CD14-positive monocyte (primary cell): ENCODE results near the gene PAWR. TPM values are rescaled to one million over a fixed set of nuclear protein-coding genes. Genes with fewer than 3 reads are reported as not detected.

ENCODE experiments used
- DNase-seq, 3 donors: peaks; one replicate each; pipeline ENCODE4 v3.0.0-alpha.2; 2011 to 2022
- H2AFZ ChIP-seq: 2 replicates; pipeline ENCODE4 v1.6.0; 2012; ENCODE audit warnings: mild to moderate bottlenecking, low read depth, low read length, inconsistent platforms; ENCODE audit not compliant: insufficient read depth, poor library complexity, severe bottlenecking
- H3K27ac ChIP-seq, 2 donors: 1 replicate in 1 of 2; 2 replicates in 1 of 2; pipeline ENCODE4 v1.5.1; 2012 to 2013; ENCODE audit warnings: low read length in 2 of 2, control low read depth in 1 of 2, inconsistent platforms in 1 of 2, low read depth in 1 of 2, mild to moderate bottlenecking in 1 of 2
- H3K27me3 ChIP-seq, 2 donors: one replicate each; pipeline versions ENCODE4 v1.6.0 to v1.6.1; 2011 to 2013; ENCODE audit warnings: low read length in 2 of 2; ENCODE audit not compliant: control insufficient read depth in 2 of 2, insufficient read depth in 2 of 2
- H3K36me3 ChIP-seq, 2 donors: replicated peaks in 1 of 2; 1 replicate in 1 of 2; 2 replicates in 1 of 2; pipeline versions ENCODE4 v1.5.1 to v1.6.1; 2012 to 2013; ENCODE audit warnings: low read length in 2 of 2, control low read depth in 1 of 2, inconsistent platforms in 1 of 2, mild to moderate bottlenecking in 1 of 2; ENCODE audit not compliant: insufficient read depth in 2 of 2, control insufficient read depth in 1 of 2
- H3K4me1 ChIP-seq, 2 donors: 1 replicate in 1 of 2; 2 replicates in 1 of 2; pipeline versions ENCODE4 v1.5.1 to v1.6.1; 2012 to 2013; ENCODE audit warnings: low read length in 2 of 2, control low read depth in 1 of 2, inconsistent platforms in 1 of 2, mild to moderate bottlenecking in 1 of 2, moderate library complexity in 1 of 2; ENCODE audit not compliant: insufficient read depth in 2 of 2, control insufficient read depth in 1 of 2
- H3K4me2 ChIP-seq: replicated peaks from 2 replicates; pipeline ENCODE3; 2012; ENCODE audit warnings: low read length, moderate library complexity, mild to moderate bottlenecking; ENCODE audit not compliant: poor library complexity, severe bottlenecking; ENCODE audit errors: extremely low read depth
- H3K4me3 ChIP-seq, 3 experiments: fragments of 200-600 bp in 1 of 3; sonication (generic) in 1 of 3; replicated peaks in 1 of 3; 1 replicate in 2 of 3; 2 replicates in 1 of 3; pipeline ENCODE4 v1.5.1; 2011 to 2013; ENCODE audit warnings: low read length in 3 of 3, mild to moderate bottlenecking in 3 of 3, control low read depth in 2 of 3, low read depth in 2 of 3, inconsistent platforms in 1 of 3, moderate library complexity in 1 of 3
- H3K79me2 ChIP-seq: 2 replicates; pipeline ENCODE4 v1.6.0; 2012; ENCODE audit warnings: mild to moderate bottlenecking, control low read depth, inconsistent platforms, low read length, moderate library complexity; ENCODE audit not compliant: insufficient read depth
- H3K9ac ChIP-seq: 2 replicates; pipeline ENCODE4 v1.6.0; 2017; ENCODE audit warnings: low read length, mild to moderate bottlenecking; ENCODE audit not compliant: insufficient read depth, poor library complexity, severe bottlenecking
- H3K9me3 ChIP-seq, 2 donors: replicated peaks in 1 of 2; 1 replicate in 1 of 2; 2 replicates in 1 of 2; pipeline versions ENCODE4 v1.5.1 to v1.6.1; 2012 to 2013; ENCODE audit warnings: low read length in 2 of 2, control low read depth in 1 of 2; ENCODE audit not compliant: control insufficient read depth in 1 of 2, insufficient read depth in 1 of 2
- H4K20me1 ChIP-seq: 2 replicates; pipeline ENCODE4 v1.6.0; 2012; ENCODE audit warnings: mild to moderate bottlenecking, low read length, control low read depth, moderate library complexity; ENCODE audit not compliant: insufficient read depth
- H3K27ac Mint-ChIP-seq, 7 donors: one replicate each; pipeline ENCODE4 v1.8.0; 2020; ENCODE audit warnings: mild to moderate bottlenecking in 7 of 7, mixed read lengths in 7 of 7, moderate library complexity in 6 of 7, inconsistent platforms in 2 of 7
- H3K27me3 Mint-ChIP-seq, 3 donors: one replicate each; pipeline ENCODE4 v1.8.0; 2021 to 2022; ENCODE audit warnings: low read depth in 3 of 3, mild to moderate bottlenecking in 3 of 3, mixed read lengths in 3 of 3, moderate library complexity in 3 of 3, inconsistent platforms in 1 of 3
- H3K36me3 Mint-ChIP-seq, 2 donors: one replicate each; pipeline ENCODE4 v1.8.0; 2020; ENCODE audit warnings: mixed read lengths in 2 of 2, inconsistent platforms in 1 of 2, mild to moderate bottlenecking in 1 of 2
- H3K4me1 Mint-ChIP-seq: one replicate; pipeline ENCODE4 v1.8.0; 2020; ENCODE audit warnings: mild to moderate bottlenecking, mixed read lengths
- H3K4me3 Mint-ChIP-seq, 2 donors: one replicate each; pipeline ENCODE4 v1.8.0; 2020; ENCODE audit warnings: mild to moderate bottlenecking in 2 of 2, mixed read lengths in 2 of 2, moderate library complexity in 1 of 2
- H3K9me3 Mint-ChIP-seq, 7 donors: one replicate each; pipeline ENCODE4 v1.8.0; 2020 to 2022; ENCODE audit warnings: mixed read lengths in 7 of 7, mild to moderate bottlenecking in 6 of 7, moderate library complexity in 6 of 7, inconsistent platforms in 2 of 7
- WGBS: methylation state at CpG from one replicate; pipeline ENCODE4 v1.1.5; 2013; ENCODE audit warnings: missing lambda C conversion rate; ENCODE audit not compliant: insufficient coverage; 5-methylcytosine and 5-hydroxymethylcytosine counted together
- intact Hi-C, 2 donors: fragments of 100-400 bp; cut with micrococcal nuclease; formaldehyde crosslinking; loops; one replicate each; pipeline versions ENCODE4 v1.15.0 to v1.15.1; 2023
- polyA plus RNA-seq, 3 donors: library from polyadenylated mRNA; depleted of rRNA in 1 of 3; unstranded in 2 of 3; stranded (reverse) in 1 of 3; fragments of 300-500 nt in 2 of 3; fragments of >200 nt in 1 of 3; fragmentation: Illumina TruSeq in 2 of 3; gene quantifications; 1 replicate in 2 of 3; 2 replicates in 1 of 3; pipeline ENCODE4 v1.2.3, GENCODE V29; 2012 to 2021
- TF ChIP-seq, protein P1 (sequence below): fragments of 200-600 bp; IDR thresholded peaks from one replicate; pipeline ENCODE4 v1.8.0; 2022; ENCODE audit warnings: antibody characterized with exemption, mild to moderate bottlenecking

The PAWR gene
- polyA plus RNA-seq, 3 donors, result 0.03 TPM; not detected in 1

- intact Hi-C loops, result no loop called here
- H2AFZ ChIP-seq, result no peak overlapping the region
- H3K4me3 Mint-ChIP-seq, result no peak overlapping the region
- H3K27me3 ChIP-seq, result no peaks in the 10 kb centered on the region
- TF ChIP-seq, protein P1, sequence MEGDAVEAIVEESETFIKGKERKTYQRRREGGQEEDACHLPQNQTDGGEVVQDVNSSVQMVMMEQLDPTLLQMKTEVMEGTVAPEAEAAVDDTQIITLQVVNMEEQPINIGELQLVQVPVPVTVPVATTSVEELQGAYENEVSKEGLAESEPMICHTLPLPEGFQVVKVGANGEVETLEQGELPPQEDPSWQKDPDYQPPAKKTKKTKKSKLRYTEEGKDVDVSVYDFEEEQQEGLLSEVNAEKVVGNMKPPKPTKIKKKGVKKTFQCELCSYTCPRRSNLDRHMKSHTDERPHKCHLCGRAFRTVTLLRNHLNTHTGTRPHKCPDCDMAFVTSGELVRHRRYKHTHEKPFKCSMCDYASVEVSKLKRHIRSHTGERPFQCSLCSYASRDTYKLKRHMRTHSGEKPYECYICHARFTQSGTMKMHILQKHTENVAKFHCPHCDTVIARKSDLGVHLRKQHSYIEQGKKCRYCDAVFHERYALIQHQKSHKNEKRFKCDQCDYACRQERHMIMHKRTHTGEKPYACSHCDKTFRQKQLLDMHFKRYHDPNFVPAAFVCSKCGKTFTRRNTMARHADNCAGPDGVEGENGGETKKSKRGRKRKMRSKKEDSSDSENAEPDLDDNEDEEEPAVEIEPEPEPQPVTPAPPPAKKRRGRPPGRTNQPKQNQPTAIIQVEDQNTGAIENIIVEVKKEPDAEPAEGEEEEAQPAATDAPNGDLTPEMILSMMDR, result no peak
- no peaks in the 10 kb centered on the region for H4K20me1 ChIP-seq
- no peaks in the 10 kb centered on the region for H3K79me2 ChIP-seq
- H3K27ac Mint-ChIP-seq, result no peak overlapping the region
- H3K9ac ChIP-seq, result no peak overlapping the region
- no CpG with 5 or more reads among the region's 4 CpGs for WGBS
- H3K4me1 ChIP-seq, result no peaks in the 10 kb centered on the region
- no peaks in the 10 kb centered on the region for H3K4me1 Mint-ChIP-seq
- DNase-seq, result no peak
- no peak overlapping the region for H3K4me2 ChIP-seq
- no peaks in the 10 kb centered on the region for H3K36me3 ChIP-seq
- no peaks in the 10 kb centered on the region for H3K9me3 ChIP-seq
- H3K36me3 Mint-ChIP-seq, result no peaks in the 10 kb centered on the region
- peaks cover 0 to 10% (median 2%) of the 10 kb centered on the region in 7 donors for H3K9me3 Mint-ChIP-seq
- no peak overlapping the region for H3K27ac ChIP-seq
- H3K4me3 ChIP-seq, result no peak overlapping the region
- H3K27me3 Mint-ChIP-seq, result no peaks in the 10 kb centered on the region
Observed at GRCh38 chr12:79717006-79717405, 26.2 kb upstream of the PAWR start.

GRCh38 chr12:79715308-79715707 is 24.5 kb upstream of the PAWR start:
- H3K79me2 ChIP-seq, result no peaks in the 10 kb centered on the region
- H3K4me1 Mint-ChIP-seq, result no peaks in the 10 kb centered on the region
- no peak overlapping the region for H3K4me2 ChIP-seq
- no peaks in the 10 kb centered on the region for H3K36me3 ChIP-seq
- H3K4me3 Mint-ChIP-seq, result no peak overlapping the region
- no peaks in the 10 kb centered on the region for H3K36me3 Mint-ChIP-seq
- H3K27ac ChIP-seq, result no peak overlapping the region
- H3K27me3 Mint-ChIP-seq, result peaks cover 2 to 10% (median 3%) of the 10 kb centered on the region in 3 donors
- peaks cover 0 to 2% of the 10 kb centered on the region in 2 donors for H3K27me3 ChIP-seq
- peaks cover 6 to 17% (median 9%) of the 10 kb centered on the region in 7 donors for H3K9me3 Mint-ChIP-seq
- no peak for DNase-seq
- TF ChIP-seq, protein P1, result no peak
- H3K9me3 ChIP-seq, result peaks cover 0 to 12% of the 10 kb centered on the region in 2 donors
- H3K4me3 ChIP-seq, result no peak overlapping the region
- intact Hi-C loops, result no loop called here
- no peaks in the 10 kb centered on the region for H4K20me1 ChIP-seq
- no peak overlapping the region for H3K27ac Mint-ChIP-seq
- H3K9ac ChIP-seq, result no peak overlapping the region
- WGBS, result no CpG with 5 or more reads among the region's 3 CpGs
- H2AFZ ChIP-seq, result no peak overlapping the region
- no peaks in the 10 kb centered on the region for H3K4me1 ChIP-seq
